HG03575 (cell line): Measurements from ENCODE around the gene IL34.
"Not testable (repeated sequence)": the region's sequence is repeated elsewhere in the genome, so short reads cannot be mapped to it uniquely, and the experiment has no call there.

Source experiments
- ATAC-seq: cut with Tn5 transposase; IDR thresholded peaks from one replicate; pipeline ENCODE4 v1.9.1; 2021; ENCODE audit not compliant: unreplicated experiment, insufficient number of reproducible peaks, low FRiP score; ENCODE audit errors: extremely low read depth

The IL34 gene

GRCh38 chr16:70670175-70670574 lies 23.8 kb downstream of the IL34 start:
- no peak for ATAC-seq

- not testable (repeated sequence) for ATAC-seq
Measured at GRCh38 chr16:70670938-70671337, 24.6 kb downstream of the IL34 start.

- ATAC-seq = no peak
Measured at GRCh38 chr16:70674221-70675014, 28.1 kb downstream of the IL34 start.

DNA sequence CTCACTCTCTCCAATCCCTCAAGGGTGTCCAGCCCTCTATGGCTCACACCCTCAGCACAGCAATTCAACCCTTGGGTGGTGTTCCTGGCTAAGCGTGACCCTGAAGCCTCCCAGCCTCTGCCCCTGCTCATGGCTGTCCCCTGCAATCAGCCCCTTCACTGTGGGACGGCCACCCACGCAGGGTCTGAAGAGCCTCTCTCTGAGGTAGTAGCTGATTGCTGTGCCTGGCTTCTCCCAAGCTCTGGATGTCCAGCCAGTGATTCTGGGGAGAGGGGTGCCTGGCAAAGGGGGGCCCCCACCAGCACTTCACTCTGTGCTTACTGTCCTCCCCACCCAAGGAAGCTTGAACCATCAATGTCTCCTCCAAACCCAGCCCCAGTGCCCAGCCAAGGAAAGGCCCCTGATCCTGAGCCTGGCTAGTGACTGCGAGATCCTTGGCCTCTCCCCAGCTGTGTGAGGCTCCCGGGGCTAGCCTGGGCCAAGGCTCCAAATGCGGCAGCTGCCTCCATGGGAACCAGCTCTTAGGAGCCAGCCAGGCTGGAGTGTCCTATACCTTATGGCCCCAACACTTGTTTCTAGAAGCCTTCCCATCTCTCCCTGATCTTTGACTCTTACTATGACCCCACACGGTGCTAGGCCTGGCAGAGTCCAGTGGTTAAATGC lies 29.6 kb downstream of the IL34 start:
- no peak for ATAC-seq

DNA sequence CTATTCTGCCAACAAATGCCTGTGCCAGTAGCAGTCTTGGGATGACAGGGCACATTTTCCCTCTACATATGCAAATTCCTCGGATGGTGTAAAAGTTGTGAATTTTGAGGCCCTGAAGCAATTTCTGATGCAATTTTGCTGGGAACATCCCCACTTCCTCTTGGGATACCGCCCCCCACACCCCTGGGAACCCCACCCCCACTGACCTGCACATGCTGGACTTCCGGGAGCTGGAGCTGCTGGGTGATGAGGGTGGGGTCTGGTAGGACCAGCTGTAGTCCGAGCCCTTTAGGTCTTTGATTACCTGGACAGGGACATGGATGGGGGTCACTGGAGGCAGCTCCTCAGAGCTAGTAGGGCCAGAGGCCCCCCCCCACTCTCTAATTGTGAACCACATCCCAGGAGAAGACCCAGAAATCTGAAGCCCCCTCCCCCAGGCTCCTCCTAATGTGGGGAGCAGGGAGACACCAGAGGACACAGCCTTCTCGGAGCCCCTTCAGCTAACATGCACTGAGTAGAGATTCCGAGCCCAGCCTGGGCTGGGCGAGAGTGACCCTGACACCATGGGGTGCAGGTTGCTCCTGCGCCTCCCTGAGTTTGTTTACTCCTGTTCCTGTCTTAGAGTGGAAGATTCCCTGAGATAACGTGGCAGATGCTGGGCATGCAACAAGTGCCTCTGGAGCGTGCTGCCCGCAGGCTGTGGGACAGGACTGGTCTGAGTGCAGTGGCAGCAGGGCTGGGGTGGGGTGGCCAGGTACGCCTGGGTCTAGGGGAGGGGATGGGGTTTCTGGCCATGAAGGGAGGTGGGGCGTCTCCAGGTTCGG lies 30.5 kb downstream of the IL34 start:
- ATAC-seq = no peak

GRCh38 chr16:70677499-70678120 lies 31.3 kb downstream of the IL34 start:
- ATAC-seq = no peak

DNA sequence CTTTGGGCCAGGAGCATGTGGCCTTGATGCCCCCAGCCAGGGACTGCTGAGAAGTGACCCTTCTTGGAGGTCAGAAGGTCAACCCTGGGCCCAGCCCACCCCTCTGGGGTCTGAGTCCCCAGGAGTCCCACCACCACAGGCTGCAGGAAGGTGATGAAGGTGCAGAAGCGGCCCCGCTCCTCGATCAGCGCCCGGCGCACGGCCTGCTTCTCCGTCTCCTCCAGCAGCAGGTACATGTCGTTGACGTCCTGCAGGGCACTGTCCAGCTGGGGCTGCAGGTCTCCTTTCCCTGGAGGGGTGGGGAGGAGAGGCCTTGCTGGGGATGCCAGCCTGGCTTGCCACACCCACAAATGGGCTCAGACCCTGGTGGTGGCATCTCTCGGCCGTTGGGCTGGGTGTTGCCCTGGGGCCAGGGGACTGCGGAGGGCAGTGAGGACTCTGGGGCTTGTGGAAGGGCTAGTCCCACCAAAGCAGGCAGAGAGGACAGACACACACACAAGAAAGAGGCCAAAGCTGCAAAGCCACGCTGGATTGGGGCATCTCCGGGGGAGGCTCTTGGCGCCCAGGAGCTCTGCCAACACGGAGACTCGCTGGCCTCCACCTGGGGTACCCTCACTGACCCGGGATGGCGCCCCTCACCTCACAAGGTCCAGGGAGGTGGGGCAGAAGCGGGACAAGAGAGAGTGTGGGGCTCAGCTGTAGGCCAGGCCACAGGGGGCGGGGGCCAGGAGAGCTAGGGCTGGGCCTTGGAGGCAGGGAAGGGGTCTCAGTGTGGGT lies 31.9 kb downstream of the IL34 start:
- no peak for ATAC-seq

DNA sequence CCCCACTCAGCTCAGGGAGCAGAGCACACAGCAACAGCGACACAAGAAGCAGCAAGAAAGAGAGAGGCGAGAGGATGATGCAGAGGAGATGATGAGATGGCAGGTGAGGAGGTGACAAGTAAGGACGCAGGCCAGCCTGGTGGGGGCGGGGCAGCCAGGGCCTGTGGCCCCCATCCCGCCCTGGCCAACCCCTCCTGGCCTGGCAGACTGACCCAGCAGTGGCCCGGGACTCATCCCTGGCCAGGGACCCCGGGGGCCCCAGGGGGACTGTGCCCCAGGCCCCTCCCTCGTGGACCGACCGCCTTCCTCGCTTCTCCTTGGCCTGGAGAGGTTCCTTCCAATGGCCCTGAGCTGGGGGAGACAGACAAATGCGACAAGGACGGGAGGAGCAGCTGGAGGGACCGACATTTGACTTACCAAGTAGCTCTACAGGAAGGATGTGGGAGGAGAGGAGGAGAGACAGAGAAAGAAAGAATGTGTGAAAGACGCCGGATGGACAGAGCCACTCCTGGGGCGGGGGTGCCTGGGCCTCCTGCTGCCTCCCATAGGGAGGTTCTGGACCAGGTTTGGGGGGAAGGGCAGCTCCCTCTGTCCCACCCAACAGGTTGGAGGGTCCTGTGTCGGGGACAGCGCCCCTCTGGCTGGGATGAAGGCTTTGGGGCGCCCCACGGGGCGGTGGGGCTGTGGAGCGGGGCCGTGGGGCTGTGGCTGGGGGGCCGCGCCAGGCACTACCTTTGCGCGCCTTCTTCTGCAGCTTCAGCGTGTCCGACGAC lies 32.7 kb downstream of the IL34 start:
- ATAC-seq = no peak

DNA sequence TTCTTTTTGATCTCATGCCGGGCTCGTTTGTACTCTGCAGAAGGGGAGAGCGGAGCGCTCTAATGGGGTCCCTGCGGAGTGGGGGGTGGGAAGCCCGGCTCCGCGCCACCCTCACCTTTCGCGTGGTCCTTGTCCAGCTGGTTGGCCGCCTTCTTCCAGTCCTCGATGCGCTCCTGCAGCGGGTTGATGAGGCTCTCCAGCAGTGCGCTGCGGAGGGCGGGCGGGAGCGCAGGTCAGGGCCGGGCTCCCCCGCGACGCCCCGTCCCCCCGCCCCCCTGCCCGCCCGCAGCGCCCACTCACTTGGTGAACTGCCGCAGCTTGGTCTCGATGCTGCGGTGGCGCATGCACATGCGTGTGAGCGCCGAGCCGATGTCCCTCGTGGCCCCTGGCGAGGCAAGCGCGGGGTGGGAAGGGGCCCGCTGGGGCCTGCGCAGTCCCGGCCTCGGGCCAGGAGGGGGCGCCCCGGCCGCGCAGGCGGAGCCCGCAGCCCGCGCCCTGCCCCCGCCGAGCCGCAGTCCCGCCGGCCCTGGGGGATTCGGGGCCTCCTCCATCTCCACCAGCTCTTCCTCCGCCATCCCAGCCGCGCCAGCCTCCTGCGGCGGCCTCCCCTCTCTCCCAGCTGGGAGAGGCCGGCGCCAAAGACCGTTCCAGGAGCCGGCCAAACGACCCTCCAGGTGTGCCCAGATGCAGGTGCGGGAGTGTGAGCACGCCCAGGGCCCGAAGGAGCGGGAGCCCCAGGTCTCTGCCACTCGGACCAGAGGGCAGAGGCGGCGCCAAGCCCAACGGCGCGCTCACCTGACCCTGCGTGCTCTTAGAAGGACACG lies 33.5 kb downstream of the IL34 start:
- no peak for ATAC-seq

DNA sequence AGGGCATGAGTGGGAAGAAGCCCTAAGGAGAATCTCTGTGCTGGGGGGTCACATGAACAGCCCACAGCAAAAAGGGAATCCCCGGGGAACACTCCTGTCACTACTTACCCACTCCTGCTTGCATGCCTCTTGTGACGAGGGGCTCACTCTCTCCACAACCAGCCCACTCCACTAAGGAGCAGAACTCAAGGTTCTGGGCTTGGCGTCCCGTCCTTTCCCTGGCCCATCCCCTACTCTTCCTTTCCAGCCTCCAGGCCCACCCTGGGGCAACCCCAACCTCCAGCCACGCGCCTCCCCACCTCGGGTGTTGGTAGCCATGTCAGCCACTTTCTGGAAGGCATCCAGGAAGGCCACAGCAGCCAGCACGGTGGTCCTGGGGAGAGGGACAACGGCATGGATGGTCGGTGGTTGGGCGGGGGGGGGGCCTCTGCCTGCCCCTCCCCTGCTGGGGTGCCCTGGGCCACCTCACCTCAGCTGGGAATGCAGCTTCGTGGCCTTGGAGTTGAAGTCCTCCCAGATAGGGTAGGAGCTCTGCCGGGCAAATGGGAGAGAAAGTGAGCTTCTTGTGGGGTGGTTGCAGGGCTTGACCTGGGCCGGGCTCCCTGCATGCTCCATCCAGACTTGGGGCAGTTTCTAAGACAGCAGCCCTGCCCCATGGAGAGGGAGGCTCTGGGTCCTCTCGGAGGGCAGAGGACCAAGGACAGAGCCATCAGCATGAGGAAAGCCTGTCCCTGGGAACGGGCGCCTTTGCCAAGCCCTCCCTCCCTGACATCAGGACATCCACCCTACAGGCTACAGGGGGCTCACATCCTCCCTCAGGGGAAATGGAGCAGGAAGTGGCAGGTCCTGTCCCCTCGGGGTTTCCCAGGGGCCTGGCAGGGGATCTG lies 34.4 kb downstream of the IL34 start:
- ATAC-seq = no peak

- ATAC-seq = no peak
Measured at GRCh38 chr16:70681382-70682238, 35.3 kb downstream of the IL34 start.

- ATAC-seq = no peak
Measured at GRCh38 chr16:70682239-70683145, 36.1 kb downstream of the IL34 start.

DNA sequence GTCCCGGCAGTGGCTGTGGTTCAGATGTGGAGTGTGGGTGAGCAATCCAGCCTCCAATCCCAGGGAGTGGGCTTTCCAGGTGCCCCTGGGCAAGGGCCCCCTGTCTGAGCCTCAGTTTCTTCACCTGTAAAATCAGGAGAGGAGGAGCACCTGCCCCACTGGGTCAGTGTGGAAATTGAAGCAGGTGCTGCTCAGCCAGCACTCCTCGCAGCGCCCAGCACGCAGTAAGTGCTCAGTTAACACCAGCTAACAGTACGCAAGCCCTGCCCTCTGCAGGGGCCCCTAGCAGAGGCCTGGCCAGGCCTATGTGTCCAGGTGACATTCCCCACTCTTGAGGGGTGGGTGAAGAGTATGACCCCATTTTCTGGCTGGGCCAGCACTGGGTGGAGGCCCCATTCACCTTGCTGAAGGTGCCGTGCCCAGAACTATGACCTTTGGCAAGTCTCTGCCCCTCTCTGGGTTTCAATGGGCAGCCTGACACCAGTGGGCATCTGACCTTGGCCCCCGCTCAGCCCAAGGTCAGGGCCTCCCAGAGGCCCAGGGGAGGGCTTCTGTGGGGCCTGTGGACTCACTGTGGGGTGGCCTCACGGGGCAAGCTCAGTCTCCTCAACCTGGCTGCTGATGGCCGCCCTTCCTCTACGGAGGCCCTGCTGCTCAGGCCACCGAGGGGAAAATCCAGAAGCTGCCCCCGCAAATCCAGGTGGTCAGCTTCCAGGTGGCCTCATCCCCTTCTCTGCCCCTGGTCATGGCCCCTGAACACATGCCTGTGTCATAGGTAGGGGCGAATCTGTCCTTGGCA lies 37.0 kb downstream of the IL34 start:
- ATAC-seq = no peak
